ENCODE measurements around the gene KIR2DL1.
"Not testable (repeated sequence)": the region's sequence is repeated elsewhere in the genome, so short reads cannot be mapped to it uniquely, and the experiment has no call there.

KIR2DL1 gene

DNA sequence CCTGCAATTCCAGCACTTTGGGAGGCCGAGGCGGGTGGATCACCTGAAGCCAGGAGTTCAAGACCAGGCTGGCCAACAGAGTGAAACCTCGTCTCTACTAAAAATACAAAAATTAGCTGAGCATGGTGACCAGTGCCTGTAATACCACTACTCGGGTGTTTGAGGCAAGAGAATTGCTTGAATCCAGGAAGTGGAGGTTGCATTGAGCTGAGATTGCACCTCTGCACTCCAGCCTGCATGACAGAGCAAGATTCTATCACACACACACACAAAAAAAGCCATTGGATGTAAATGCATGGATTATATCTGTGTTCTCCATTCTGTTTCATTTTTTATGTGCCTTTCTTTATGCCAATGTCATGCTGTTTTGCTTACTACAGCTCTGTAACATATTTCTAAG lies 54.8 kb downstream of the KIR2DL1 start:
- not testable (repeated sequence) for DNase-seq

DNA sequence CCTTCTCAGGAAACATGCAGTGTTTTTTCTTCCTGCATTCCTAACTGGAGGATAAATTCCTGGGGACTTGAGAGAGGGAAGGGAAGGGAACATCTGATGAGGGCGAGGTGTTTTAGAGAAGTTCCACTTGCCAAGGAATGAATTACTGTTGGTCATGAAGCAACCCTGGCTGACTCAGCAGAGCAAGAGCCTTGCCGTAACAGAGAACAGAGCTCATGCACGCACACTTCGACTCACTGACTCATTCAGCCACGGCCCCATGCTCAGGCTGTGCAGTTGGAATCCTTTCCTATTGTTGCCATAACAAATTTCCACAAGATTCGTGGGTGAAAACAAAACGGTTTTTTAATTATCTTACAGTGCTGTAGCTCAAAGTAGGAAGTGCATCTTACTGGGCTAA lies 55.7 kb downstream of the KIR2DL1 start:
- DNase-seq: not testable (repeated sequence)

DNA sequence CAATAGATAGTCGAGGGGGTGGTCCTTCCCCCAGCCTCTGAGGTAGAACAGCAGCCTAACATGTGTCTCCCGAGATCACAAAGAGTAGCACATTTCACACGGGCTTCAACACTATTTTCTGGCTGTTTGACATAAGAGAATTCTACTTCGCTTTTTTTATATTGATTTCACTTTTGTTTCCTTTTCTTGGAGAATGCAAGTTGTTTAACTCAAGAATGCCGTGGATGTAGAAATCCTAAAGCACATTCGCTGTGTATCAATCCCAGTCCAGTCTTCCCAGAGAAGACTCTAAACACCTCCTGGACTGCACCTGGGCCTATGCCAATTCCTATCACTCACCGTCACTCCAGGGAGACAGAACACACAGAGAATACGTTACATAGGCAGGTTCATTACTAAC lies 58.5 kb downstream of the KIR2DL1 start:
- DNase-seq: not testable (repeated sequence)

DNA sequence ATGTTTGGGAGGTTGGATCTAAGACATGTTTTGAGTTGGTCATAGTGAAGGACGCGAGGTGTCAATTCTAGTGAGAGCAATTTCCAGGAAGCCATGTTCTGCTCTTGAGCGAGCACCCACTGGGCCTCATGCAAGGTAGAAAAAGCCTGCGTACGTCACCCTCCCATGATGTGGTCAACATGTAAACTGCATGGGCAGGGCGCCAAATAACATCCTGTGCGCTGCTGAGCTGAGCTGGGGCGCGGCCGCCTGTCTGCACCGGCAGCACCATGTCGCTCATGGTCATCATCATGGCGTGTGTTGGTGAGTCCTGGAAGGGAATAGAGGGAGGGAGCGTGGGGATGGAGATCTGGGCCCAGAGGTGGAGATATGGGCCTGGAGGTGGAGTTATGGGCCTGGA lies 62.9 kb downstream of the KIR2DL1 start, which contains the start of gene KIR2DS4:
TSS of gene KIR2DS4 (plus strand) at position 181 of the 400 bp plus-strand sequence.
- DNase-seq: not testable (repeated sequence)

Data from NCI-H2171 (cell line).